SK-N-MC (cell line): ENCODE results near the gene MAD2L1.

Experiments
- EZH2 ChIP-seq: fragments of 200-600 bp; sonication (generic); IDR thresholded peaks from one replicate; pipeline ENCODE4 v1.6.1; 2017; ENCODE audit warnings: antibody characterized with exemption
- FOXP2 ChIP-seq: optimal IDR thresholded peaks from 2 replicates; pipeline ENCODE3; 2011; ENCODE audit warnings: mild to moderate bottlenecking, moderate library complexity; ENCODE audit not compliant: insufficient read depth; ENCODE audit errors: extremely low read length, control extremely low read depth
- POLR2AphosphoS5 ChIP-seq: IDR thresholded peaks from 2 replicates; pipeline ENCODE4 v1.6.1; 2012; ENCODE audit warnings: mild to moderate bottlenecking, low read depth, low read length, borderline replicate concordance

DNA sequence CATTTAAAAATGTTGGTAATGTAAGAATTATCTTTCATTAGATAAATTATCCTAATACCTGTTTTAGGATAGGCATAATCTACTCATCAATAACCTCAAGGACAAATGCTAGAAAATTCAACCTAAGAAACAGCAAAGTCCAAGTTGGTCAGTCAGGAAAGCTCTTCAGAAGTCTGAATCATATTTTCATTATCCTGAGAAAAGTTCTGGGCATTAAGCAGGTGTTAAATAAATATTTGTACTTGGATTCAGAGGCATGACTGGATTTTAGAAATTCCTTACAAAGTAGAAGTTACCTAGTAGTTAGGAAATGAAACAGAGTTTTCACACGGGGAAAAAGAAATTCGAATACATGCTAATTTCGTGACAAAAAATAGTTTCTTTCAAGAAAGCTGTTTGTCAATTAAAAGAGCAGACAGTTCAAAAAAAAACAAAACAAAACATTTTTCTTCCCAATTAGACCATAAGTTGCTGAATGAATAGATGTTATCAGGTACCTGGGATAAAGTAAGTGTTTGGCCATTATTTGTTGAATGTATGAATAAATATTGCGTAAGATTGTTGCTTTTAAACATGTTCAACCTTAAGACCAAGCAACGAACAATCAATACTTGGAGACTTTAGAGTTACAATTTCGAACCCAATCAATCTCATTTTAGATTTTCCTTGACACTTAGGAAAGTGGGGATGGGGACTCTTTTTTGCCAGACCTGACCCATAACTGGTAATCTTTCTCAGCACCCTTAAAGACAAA is 48.5 kb downstream of the MAD2L1 start:
- TF ChIP-seq POLR2AphosphoS5 (no peak), EZH2 (no peak), FOXP2 (no peak)
